GM19035 (cell line): ENCODE results near the gene ECEL1.
"Not testable (repeated sequence)": the region's sequence is repeated elsewhere in the genome, so short reads cannot be mapped to it uniquely, and the experiment has no call there.

ENCODE experiments used
- ATAC-seq: cut with Tn5 transposase; IDR thresholded peaks from one replicate; pipeline ENCODE4 v1.9.1; 2021; ENCODE audit not compliant: unreplicated experiment

The ECEL1 gene

DNA sequence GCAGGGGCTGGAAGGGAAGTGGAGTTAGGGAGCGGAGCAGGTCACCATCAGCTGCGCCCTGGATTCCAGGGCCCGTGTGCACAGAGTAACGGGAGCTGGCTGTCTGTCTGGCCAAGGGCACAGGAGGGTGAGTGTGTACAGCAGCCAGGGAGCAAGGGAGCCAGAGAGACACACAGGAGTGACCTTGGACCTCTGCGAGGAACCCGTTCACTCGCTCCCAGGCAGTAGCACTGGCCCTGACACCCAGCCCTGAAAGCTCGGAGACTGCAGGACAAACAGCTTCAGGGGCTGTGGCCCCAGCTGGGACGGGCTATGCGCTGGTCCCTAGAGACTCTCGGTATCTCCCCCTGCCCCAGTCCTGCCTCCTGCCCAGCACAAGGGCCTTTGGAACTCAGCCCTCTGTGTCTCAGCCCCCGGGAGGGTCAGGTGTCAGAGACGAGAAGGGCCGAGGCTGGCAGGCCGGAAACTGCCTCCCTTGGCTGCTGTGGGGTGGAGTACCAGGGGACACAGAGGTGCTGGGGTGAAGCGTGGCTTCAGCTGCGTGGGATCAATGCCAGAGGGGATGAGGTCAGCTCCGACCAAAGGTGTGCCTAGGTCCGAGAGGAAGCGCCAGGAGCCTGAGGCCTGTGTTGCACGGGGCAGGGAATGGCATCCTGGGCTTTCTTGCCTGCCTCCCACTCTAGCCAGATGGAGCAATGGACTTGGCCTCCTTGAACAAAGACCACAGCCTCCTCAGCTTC lies 43.8 kb downstream of the ECEL1 start:
- ATAC-seq = not testable (repeated sequence)

GRCh38 chr2:232443047-232443446 lies 44.6 kb downstream of the ECEL1 start:
- ATAC-seq = not testable (repeated sequence)

GRCh38 chr2:232442431-232442830 lies 45.2 kb downstream of the ECEL1 start:
- ATAC-seq = not testable (repeated sequence)

DNA sequence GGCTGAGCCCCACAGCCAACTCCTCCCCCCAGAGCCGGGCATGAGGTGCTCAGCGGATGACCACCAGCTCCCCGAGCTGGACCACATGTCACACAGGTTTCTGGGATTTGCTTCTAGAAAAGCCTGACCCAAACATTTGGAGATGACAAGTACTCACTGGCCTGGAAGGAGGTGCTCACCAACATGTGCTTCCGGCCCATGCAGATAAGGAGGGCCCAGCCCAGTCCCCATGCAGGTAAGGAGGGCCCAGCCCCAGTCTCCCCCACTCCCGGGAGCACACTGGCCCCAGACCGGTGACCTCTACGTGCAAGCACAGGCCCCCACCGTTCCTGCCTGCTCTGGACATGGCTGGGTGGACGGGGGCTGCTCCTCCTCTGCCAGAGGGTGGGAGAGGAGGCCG lies 45.7 kb downstream of the ECEL1 start:
- ATAC-seq = not testable (repeated sequence)

DNA sequence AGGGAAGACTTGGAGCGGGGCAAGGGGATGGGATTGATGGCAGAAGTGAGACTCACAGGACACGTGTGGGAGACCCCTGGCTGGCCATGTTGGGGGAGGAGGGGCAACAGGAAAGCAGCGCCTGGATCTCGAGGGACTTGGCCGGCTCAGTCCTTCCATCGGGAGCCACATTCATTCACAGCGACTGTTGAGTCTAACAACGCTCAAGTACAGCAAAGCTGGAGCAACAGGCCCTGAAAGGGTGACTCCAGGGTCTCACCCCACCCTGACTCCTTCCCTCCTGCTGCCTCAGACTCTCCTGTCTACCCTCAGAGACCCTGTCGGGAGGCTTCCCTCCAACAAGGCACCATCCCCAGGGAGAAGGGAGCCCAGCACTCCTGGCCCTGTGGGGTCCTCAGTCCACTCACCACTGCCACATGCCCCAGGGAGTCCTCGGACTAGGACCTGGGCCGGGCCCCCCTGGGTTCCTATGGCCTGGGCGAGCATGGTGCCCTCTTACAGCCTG lies 46.4 kb downstream of the ECEL1 start:
- ATAC-seq = no peak

DNA sequence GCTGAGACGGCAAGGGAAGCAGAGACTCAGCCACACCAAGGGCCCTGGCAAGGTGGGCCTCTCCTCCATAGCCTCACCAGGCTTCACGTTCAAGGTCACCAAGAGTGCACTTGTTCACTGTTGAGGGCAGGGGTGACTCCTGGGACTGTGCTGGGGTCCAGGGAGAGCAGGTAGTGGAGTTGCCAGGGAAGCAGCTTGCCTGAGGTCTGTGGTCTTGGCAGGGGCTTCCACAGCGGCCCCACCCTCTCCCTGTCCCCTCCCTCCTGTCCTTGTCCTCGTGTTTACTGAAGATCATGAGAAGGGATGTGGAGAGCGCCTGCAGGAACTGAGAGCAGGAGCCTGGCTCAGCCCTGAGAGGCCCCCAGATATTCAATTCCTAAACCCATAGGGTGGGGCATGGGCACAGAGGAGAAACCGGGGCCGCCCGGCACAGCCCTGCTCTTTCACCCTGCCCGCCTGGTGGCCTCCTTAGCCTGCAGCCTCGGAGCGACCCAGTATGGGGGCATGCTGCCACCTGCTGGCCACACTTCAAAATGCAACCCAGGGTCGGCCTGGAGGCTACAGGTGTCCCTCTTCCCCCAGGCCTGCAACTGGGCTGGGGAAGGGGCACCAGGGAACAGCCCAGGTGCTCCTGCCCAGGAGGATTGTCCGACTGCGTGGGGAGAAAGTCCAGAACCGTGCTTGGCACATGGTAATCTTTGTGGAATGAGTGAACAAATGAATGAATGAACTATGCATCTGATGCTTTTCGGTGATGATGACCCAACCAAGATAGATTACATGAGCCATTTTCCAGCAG lies 47.2 kb downstream of the ECEL1 start:
- peak; percentile 75 for ATAC-seq

GRCh38 chr2:232439758-232440135 lies 47.9 kb downstream of the ECEL1 start:
- ATAC-seq = no peak

DNA sequence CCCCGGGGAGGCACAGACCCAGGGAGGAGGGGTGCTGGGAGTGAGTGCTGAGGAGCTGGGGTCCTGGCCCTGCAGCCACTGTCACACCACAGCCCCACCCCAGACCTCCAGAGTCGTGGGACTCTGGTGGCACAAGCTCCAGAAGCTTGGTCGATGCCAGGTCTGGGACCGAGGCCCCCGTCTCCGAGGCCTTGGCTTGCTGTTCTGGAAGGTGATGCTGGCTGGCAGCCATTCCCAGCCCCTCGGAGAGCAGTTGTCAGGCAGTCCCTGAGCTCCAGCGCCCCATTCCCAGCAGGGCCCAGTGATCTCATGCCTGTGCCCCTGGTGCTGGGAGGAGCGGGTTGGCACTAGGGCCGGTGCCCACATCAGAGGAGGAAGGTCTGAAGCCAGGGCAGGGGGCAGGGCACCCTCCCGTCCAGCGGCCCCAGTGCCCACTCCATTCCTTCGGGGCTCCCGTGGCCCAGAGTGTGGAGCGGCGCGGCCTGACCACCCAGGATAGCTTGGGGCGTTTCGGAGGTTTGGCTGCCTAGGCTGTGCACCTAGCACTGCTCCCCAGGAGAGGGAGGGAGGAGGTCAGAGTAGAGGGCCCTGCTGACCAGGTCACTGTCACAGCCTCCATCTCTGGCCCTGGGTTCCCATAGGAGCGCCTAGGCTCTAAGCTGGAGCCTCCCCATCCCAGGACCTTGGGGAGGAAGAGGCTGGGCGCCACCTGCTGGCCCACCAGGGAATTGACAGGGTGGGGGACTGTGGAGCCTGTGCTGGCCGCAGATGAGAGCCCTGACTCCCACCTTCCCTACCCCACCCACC lies 48.5 kb downstream of the ECEL1 start:
- ATAC-seq = no peak

- ATAC-seq = no peak
Measured at GRCh38 chr2:232438091-232438490, 49.5 kb downstream of the ECEL1 start.

- no peak for ATAC-seq
Measured at GRCh38 chr2:232437195-232437571, 50.5 kb downstream of the ECEL1 start.

GRCh38 chr2:232436381-232437194 lies 51.0 kb downstream of the ECEL1 start:
- no peak for ATAC-seq

- no peak for ATAC-seq
Measured at GRCh38 chr2:232435805-232436204, 51.8 kb downstream of the ECEL1 start.

DNA sequence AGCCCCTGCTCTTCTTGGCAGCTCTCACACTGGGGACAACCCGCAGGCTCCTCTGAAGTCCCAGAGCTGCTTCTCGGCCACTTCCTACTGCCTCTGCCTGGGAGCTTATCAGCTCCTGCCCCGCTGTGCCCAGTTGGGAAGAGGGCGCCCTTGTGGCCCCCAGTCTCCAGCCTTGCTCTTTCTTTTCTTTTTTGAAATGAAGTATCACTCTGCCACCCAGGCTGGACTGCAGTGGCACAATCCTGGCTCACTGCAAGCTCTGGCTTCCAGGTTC lies 52.3 kb downstream of the ECEL1 start:
- no peak for ATAC-seq

- ATAC-seq = no peak
Measured at GRCh38 chr2:232434563-232435374, 52.9 kb downstream of the ECEL1 start.

GRCh38 chr2:232434091-232434490 lies 53.5 kb downstream of the ECEL1 start:
- ATAC-seq = no peak

DNA sequence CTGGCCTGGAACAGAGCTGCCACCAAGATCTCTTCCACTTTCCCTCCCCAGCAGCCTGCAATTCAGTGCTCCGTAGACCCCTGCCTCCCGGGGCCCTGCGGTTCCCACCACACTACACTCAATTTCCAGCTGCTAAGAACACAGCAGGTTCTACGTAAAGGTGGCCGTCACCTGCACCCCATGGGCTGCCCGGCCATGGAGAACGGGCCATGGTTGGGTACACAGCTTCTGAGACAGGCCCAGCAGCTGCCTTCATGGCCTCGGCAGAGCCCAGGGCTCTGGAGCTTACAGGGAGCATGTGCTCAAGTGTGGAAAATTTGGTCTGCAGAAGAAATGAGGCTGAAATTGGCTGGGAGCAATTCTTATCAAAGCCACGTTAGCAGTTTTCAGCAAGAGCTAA lies 54.0 kb downstream of the ECEL1 start:
- not testable (repeated sequence) for ATAC-seq

DNA sequence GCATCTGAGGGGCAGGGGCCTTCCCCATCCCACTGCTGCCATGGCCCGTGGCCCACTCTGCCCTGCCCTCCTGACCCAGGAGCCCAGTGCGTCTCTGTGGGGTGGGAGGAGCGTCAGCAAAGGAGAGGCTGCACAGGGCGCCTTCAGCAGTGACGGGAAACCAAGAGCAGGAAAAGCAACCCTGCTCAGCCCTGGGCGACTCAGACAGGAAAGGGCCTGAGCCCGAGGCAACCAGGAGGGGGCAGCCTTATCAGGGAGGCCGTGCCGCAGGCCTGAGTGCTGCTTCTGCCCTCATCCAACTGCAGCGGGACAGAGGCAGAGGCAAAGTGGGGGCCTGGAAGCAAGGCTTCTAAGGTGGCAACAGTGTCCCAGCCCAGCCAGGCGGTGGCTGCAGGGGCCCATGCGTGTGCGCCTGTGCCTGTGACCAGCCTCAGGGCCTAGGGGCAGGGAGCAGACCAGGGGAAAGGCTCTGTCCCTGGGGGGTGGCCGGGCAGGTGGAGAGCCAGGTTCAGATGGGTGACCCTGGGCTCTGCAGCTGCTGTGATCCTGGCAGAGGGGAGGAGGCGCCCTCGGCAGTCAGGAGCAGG lies 54.9 kb downstream of the ECEL1 start:
- ATAC-seq = no peak

DNA sequence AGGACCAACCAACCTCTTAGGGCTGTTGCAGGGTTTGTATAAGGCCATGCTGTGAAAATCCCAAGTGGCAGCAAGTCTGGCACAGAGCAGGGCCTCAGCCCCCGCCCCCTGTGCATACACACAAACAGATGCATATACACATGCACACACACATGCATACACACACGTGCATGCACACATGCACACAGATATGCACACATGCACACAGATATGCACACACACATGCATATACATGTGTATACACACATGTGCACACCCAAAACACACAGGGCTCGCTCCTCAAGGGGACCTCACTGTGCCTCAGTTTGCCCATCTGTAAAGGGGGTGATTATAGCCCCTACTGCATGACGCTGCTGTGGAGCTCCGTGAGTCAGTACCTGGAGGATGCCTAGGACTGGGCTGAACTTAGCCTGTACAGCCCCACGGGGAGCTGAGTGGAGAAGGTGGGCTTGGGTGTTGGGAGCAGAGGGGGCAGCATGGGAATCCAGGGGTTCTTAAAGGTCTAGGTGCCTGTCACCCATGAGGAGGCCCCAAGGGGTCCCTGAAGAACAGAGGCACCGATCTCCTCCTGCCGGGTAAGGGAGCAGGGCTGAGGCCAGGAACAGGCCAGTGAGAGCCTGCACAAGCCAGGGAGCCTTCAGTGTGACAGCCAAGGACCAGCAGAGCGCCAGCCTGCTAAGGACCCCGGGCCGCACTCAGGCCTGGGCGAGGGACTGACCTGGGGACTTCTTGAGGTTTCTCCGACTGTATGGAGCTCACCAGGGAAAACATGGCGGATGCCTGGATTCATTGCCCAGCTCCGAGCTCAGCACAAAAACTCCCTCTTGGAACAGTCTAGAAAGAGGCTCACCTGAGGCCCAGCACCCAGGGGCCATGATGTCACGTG lies 55.7 kb downstream of the ECEL1 start:
- ATAC-seq = no peak
